HEK293 (cell line): ENCODE results near the gene TNS1.

ENCODE experiments used
- CTCF ChIP-seq: fragments of 450-650 bp; formaldehyde crosslinking; IDR thresholded peaks from 2 replicates; pipeline ENCODE4 v1.5.1; 2016; ENCODE audit warnings: missing biosample characterization, missing genetic modification characterization
- MEIS1 ChIP-seq: sonication (generic); formaldehyde crosslinking; IDR thresholded peaks from 2 replicates; pipeline ENCODE4 v1.8.1; 2022; ENCODE audit warnings: missing genetic modification reagents, mild to moderate bottlenecking, borderline replicate concordance
- SP2 ChIP-seq: fragments of 450-650 bp; formaldehyde crosslinking; IDR thresholded peaks from 2 replicates; pipeline ENCODE4 v1.5.1; 2016; ENCODE audit warnings: missing biosample characterization, missing genetic modification characterization
- ZNF157 ChIP-seq: fragments of 450-650 bp; formaldehyde crosslinking; IDR thresholded peaks from 2 replicates; pipeline ENCODE4 v1.5.1; 2016; ENCODE audit warnings: missing biosample characterization, missing genetic modification characterization
- ZNF302 ChIP-seq: fragments of 450-650 bp; formaldehyde crosslinking; IDR thresholded peaks from 2 replicates; pipeline ENCODE4 v1.5.1; 2016; ENCODE audit warnings: missing biosample characterization, missing genetic modification characterization, low read depth
- ZNF311 ChIP-seq: fragments of 450-650 bp; formaldehyde crosslinking; IDR thresholded peaks from 2 replicates; pipeline ENCODE4 v1.5.1; 2017; ENCODE audit warnings: missing biosample characterization, missing genetic modification characterization, borderline replicate concordance
- ZNF488 ChIP-seq: fragments of 450-650 bp; formaldehyde crosslinking; IDR thresholded peaks from 2 replicates; pipeline ENCODE4 v1.5.1; 2016; ENCODE audit warnings: missing biosample characterization, missing genetic modification characterization
- ZNF501 ChIP-seq: fragments of 450-650 bp; formaldehyde crosslinking; IDR thresholded peaks from 2 replicates; pipeline ENCODE4 v1.5.1; 2016; ENCODE audit warnings: missing biosample characterization, missing genetic modification characterization

GRCh38 chr2:217832987-217833386 is 169.8 kb downstream of the TNS1 start:
- TF ChIP-seq ZNF302 (tag by site-specific recombination) (no peak), CTCF (tag by site-specific recombination) (no peak), ZNF311 (tag by site-specific recombination) (no peak), ZNF157 (no peak), ZNF501 (no peak), MEIS1 (CRISPR knock-in tag) (no peak), SP2 (no peak), ZNF488 (tag by site-specific recombination) (no peak)
